Smooth muscle cell (in vitro differentiated cells): ENCODE data around the gene SCAANT1. TPM values are rescaled to one million over a fixed set of nuclear protein-coding genes. Genes with fewer than 3 reads are reported as not detected.

ENCODE experiments used
- DNase-seq: peaks from one replicate; lab custom pipeline; 2025; ENCODE audit not compliant: unreplicated experiment; lab: John Stamatoyannopoulos, UW
- H2AFZ ChIP-seq: fragments of 200-600 bp; sonication (generic); 2 replicates; pipeline ENCODE4 v1.6.0; 2016; ENCODE audit warnings: antibody characterized with exemption, low read depth, mild to moderate bottlenecking
- H3F3A ChIP-seq: fragments of 200-600 bp; sonication (generic); 2 replicates; pipeline ENCODE4 v1.6.0; 2017; ENCODE audit warnings: antibody characterized with exemption, low read depth
- H3K27ac ChIP-seq: fragments of 200-600 bp; sonication (generic); 2 replicates; pipeline ENCODE4 v1.5.1; 2016; ENCODE audit warnings: low read depth, mild to moderate bottlenecking
- H3K27me3 ChIP-seq: fragments of 200-600 bp; sonication (generic); 2 replicates; pipeline ENCODE4 v1.6.1; 2016; ENCODE audit warnings: low read depth, mild to moderate bottlenecking
- H3K36me3 ChIP-seq: fragments of 200-600 bp; sonication (generic); 2 replicates; pipeline ENCODE4 v1.5.1; 2016; ENCODE audit warnings: low read depth
- H3K4me1 ChIP-seq: fragments of 200-600 bp; sonication (generic); 2 replicates; pipeline ENCODE4 v1.5.1; 2016; ENCODE audit warnings: low read depth
- H3K4me2 ChIP-seq: fragments of 200-600 bp; sonication (generic); 2 replicates; pipeline ENCODE4 v1.6.0; 2016; ENCODE audit warnings: mild to moderate bottlenecking
- H3K4me3 ChIP-seq: fragments of 200-600 bp; sonication (generic); 2 replicates; pipeline ENCODE4 v1.5.1; 2016; ENCODE audit warnings: mild to moderate bottlenecking
- H3K79me2 ChIP-seq: fragments of 200-600 bp; sonication (generic); 2 replicates; pipeline ENCODE4 v1.6.0; 2016; ENCODE audit warnings: low read depth, mild to moderate bottlenecking
- H3K9ac ChIP-seq: fragments of 200-600 bp; sonication (generic); 2 replicates; pipeline ENCODE4 v1.6.0; 2016; ENCODE audit warnings: low read depth
- H3K9me3 ChIP-seq: fragments of 200-600 bp; sonication (generic); replicated peaks from 2 replicates; pipeline ENCODE4 v1.5.1; 2016; ENCODE audit warnings: low read depth
- H4K20me1 ChIP-seq: fragments of 200-600 bp; sonication (generic); 2 replicates; pipeline ENCODE4 v1.6.0; 2016; ENCODE audit warnings: low read depth
- CTCF ChIP-seq: fragments of 200-600 bp; sonication (generic); IDR thresholded peaks from 2 replicates; pipeline ENCODE4 v1.5.1; 2017; ENCODE audit warnings: borderline replicate concordance, mild to moderate bottlenecking, antibody characterized with exemption; ENCODE audit not compliant: insufficient read depth, poor library complexity, severe bottlenecking
- WGBS: methylation state at CpG from one replicate; pipeline ENCODE4 v1.1.7; 2016; ENCODE audit warnings: low lambda C conversion rate; 5-methylcytosine and 5-hydroxymethylcytosine counted together
- polyA plus RNA-seq: library from polyadenylated mRNA; unstranded; fragments of >200 nt; fragmentation: Nextera tagmentation; extraction: Ambion mirVana; gene quantifications from 2 replicates; pipeline ENCODE4 v1.2.1, GENCODE V29; 2016
- total RNA-seq: library from RNA; depleted of rRNA; stranded (reverse); fragments of >200 nt; gene quantifications from 2 replicates; pipeline ENCODE4 v1.2.3, GENCODE V29; 2014

SCAANT1 gene
- total and polyA plus RNA-seq, 2 experiments from 2014 or later, result not detected

GRCh38 chr3:63942528-63942927 is 30.3 kb upstream of the SCAANT1 start:
- no peak overlapping the region for H2AFZ ChIP-seq
- H3K9me3 ChIP-seq, result no peaks in the 10 kb centered on the region
- H3K79me2 ChIP-seq, result peaks cover 47% of the 10 kb centered on the region
- H3K4me3 ChIP-seq, result no peak overlapping the region
- DNase-seq, result no peak
- H3K36me3 ChIP-seq, result no peaks in the 10 kb centered on the region
- H3K4me2 ChIP-seq, result no peak overlapping the region
- H4K20me1 ChIP-seq, result peaks cover 66% of the 10 kb centered on the region
- no peaks in the 10 kb centered on the region for H3F3A ChIP-seq
- peaks cover 22% of the 10 kb centered on the region for H3K4me1 ChIP-seq
- no peaks in the 10 kb centered on the region for H3K27me3 ChIP-seq
- H3K9ac ChIP-seq, result no peak overlapping the region
- H3K27ac ChIP-seq, result no peak overlapping the region
- no peak for TF ChIP-seq CTCF

DNA sequence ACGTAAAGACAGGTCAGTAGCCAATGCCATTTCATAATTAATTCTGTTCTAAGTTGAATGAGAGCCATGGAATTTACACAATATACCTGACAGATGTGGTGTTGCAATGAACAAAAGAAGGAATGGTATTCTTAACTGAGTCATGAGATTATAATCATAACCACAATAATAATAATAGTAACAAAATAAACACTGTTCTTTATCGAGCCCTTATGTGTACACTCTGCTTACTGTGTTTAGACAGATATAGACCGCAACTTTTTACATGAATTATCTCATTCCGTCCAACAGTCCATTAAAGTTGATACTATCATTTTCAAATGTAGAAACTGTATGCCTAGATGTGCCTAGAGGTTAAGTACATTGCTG is 28.2 kb upstream of the SCAANT1 start:
- Histone ChIP-seq H3K4me2 (no peak overlapping the region), H2AFZ (no peak overlapping the region)

GRCh38 chr3:63937661-63938651 is 25.8 kb upstream of the SCAANT1 start:
- Histone ChIP-seq H3K36me3 (no peaks in the 10 kb centered on the region), H4K20me1 (peaks cover 94% of the 10 kb centered on the region), H3F3A (no peaks in the 10 kb centered on the region), H3K4me1 (peaks cover 52% of the 10 kb centered on the region), H3K27ac (no peak overlapping the region), H3K4me3 (no peak overlapping the region), H3K79me2 (peaks cover 49% of the 10 kb centered on the region), H3K9me3 (no peaks in the 10 kb centered on the region), H3K4me2 (no peak overlapping the region), H3K27me3 (no peaks in the 10 kb centered on the region), H2AFZ (no peak overlapping the region), H3K9ac (no peak overlapping the region)
- TF ChIP-seq CTCF, result no peak
- DNase-seq, result no peak
- 81% methylated on average over 6 of the region's 6 CpGs for WGBS

More for the DNA sequence above, 28.2 kb upstream of the SCAANT1 start:
- H3K9me3 ChIP-seq, result no peaks in the 10 kb centered on the region
- peaks cover 32% of the 10 kb centered on the region for H3K4me1 ChIP-seq
- 91% methylated on average over 4 of the region's 4 CpGs for WGBS
- peaks cover 52% of the 10 kb centered on the region for H3K79me2 ChIP-seq
- peaks cover 85% of the 10 kb centered on the region for H4K20me1 ChIP-seq
- no peak overlapping the region for H3K27ac ChIP-seq
- DNase-seq, result no peak
- no peaks in the 10 kb centered on the region for H3K36me3 ChIP-seq
- TF ChIP-seq CTCF, result no peak
- H3K9ac ChIP-seq, result no peak overlapping the region
- no peaks in the 10 kb centered on the region for H3K27me3 ChIP-seq
- H3K4me3 ChIP-seq, result no peak overlapping the region
- H3F3A ChIP-seq, result no peaks in the 10 kb centered on the region
